H1 (cell line): Measurements from ENCODE around the gene BTBD10. TPM values are rescaled to one million over a fixed set of nuclear protein-coding genes. Genes with fewer than 3 reads are reported as not detected.

ENCODE experiments used
- CTCF ChIA-PET: fragments of 300-600 bp; sonication (Branson Sonifier 250); formaldehyde crosslinking; loops from one replicate; lab custom pipeline; 2021; ENCODE audit not compliant: partially characterized antibody; lab: Charles Lee
- POLR2A ChIA-PET: fragments of 300-600 bp; sonication (Branson Sonifier 250); formaldehyde crosslinking; loops from one replicate; lab custom pipeline; 2021; ENCODE audit warnings: inconsistent platforms; ENCODE audit not compliant: partially characterized antibody; lab: Charles Lee
- DNase-seq, 2 experiments: peaks; one replicate each; pipeline versions ENCODE4 v3.0.0 to v3.0.0-alpha.2; 2010 to 2022; ENCODE audit warnings: low spot score in 2 of 2, low read depth in 1 of 2, mixed read lengths in 1 of 2
- FAIRE-seq: peaks from 2 replicates; lab custom pipeline; 2011; peaks lifted over from hg19 to GRCh38; lab: Jason Lieb, UNC
- H2AFZ ChIP-seq: 2 replicates; pipeline ENCODE4 v1.8.1; 2012; ENCODE audit warnings: low read length, inconsistent platforms
- H2AK5ac ChIP-seq: 2 replicates; pipeline ENCODE4 v1.6.1; 2013; ENCODE audit warnings: low read depth, low read length
- H2BK120ac ChIP-seq: replicated peaks from 2 replicates; pipeline ENCODE3; 2013; ENCODE audit warnings: low read depth, low read length, inconsistent platforms
- H2BK12ac ChIP-seq: 2 replicates; pipeline ENCODE4 v1.6.1; 2013; ENCODE audit warnings: low read depth, low read length
- H2BK15ac ChIP-seq: 2 replicates; pipeline ENCODE4 v1.6.1; 2013; ENCODE audit warnings: low read length
- H2BK20ac ChIP-seq: 2 replicates; pipeline ENCODE4 v1.6.1; 2013; ENCODE audit warnings: low read length
- H2BK5ac ChIP-seq: 2 replicates; pipeline ENCODE4 v1.6.1; 2013; ENCODE audit warnings: low read depth, low read length
- H3K14ac ChIP-seq: 2 replicates; pipeline ENCODE4 v1.6.1; 2013; ENCODE audit warnings: inconsistent platforms; ENCODE audit not compliant: insufficient read length
- H3K18ac ChIP-seq: 2 replicates; pipeline ENCODE4 v1.6.1; 2013; ENCODE audit warnings: low read length; ENCODE audit errors: extremely low read depth
- H3K23ac ChIP-seq: 2 replicates; pipeline ENCODE4 v1.6.1; 2013; ENCODE audit warnings: inconsistent platforms; ENCODE audit not compliant: insufficient read length
- H3K23me2 ChIP-seq: 2 replicates; pipeline ENCODE4 v1.6.1; 2013; ENCODE audit warnings: low read depth, low read length
- H3K27ac ChIP-seq: 2 replicates; pipeline ENCODE4 v1.6.1; 2011; ENCODE audit warnings: low read depth, low read length, inconsistent platforms
- H3K27me3 ChIP-seq, 4 experiments: replicated peaks in 1 of 4; 1 replicate in 1 of 4; 2 replicates in 3 of 4; pipeline versions ENCODE4 v1.6.1 to v1.8.1; 2011 to 2013; ENCODE audit warnings: low read length in 3 of 4, mild to moderate bottlenecking in 3 of 4, inconsistent platforms in 2 of 4, mixed read lengths in 2 of 4, moderate library complexity in 1 of 4; ENCODE audit not compliant: control insufficient read depth in 3 of 4, insufficient read depth in 3 of 4; ENCODE audit errors: extremely low read depth in 1 of 4
- H3K36me3 ChIP-seq, 4 experiments: 2 replicates each; pipeline versions ENCODE4 v1.6.1 to v1.8.1; 2011 to 2013; ENCODE audit warnings: mild to moderate bottlenecking in 4 of 4, low read length in 3 of 4, moderate library complexity in 2 of 4, control low read depth in 1 of 4, inconsistent platforms in 1 of 4; ENCODE audit not compliant: insufficient read depth in 4 of 4, control insufficient read depth in 2 of 4
- H3K4ac ChIP-seq: replicated peaks from 2 replicates; pipeline ENCODE3; 2013; ENCODE audit warnings: low read length, low read depth, mixed read lengths, inconsistent platforms; ENCODE audit not compliant: insufficient read length
- H3K4me1 ChIP-seq, 4 experiments: replicated peaks in 1 of 4; 1 replicate in 1 of 4; 2 replicates in 3 of 4; pipeline versions ENCODE4 v1.6.1 to v1.8.1; 2011 to 2013; ENCODE audit warnings: low read length in 3 of 4, inconsistent platforms in 2 of 4, mixed read lengths in 1 of 4; ENCODE audit not compliant: insufficient read depth in 4 of 4, control insufficient read depth in 3 of 4
- H3K4me2 ChIP-seq, 2 experiments: 2 replicates each; pipeline versions ENCODE4 v1.6.1 to v1.8.1; 2011 to 2013; ENCODE audit warnings: low read depth in 2 of 2, low read length in 2 of 2, control low read depth in 1 of 2, inconsistent platforms in 1 of 2, mild to moderate bottlenecking in 1 of 2; ENCODE audit not compliant: insufficient read depth in 1 of 2
- H3K4me3 ChIP-seq, 4 experiments: fragments of 200-600, 300-600 bp in 1 of 4; sonication (generic), shearing (Covaris generic), sonication (Bioruptor Twin) in 1 of 4; 2 replicates each; pipeline versions ENCODE4 v1.5.1 to v1.8.1; 2011 to 2016; ENCODE audit warnings: low read length in 4 of 4, low read depth in 3 of 4, control low read depth in 2 of 4, inconsistent platforms in 2 of 4, mild to moderate bottlenecking in 2 of 4, mixed read lengths in 1 of 4, moderate library complexity in 1 of 4; ENCODE audit not compliant: insufficient read depth in 2 of 4; ENCODE audit errors: extremely low read depth in 1 of 4
- H3K56ac ChIP-seq: replicated peaks from 2 replicates; pipeline ENCODE3; 2013; ENCODE audit warnings: low read depth, mild to moderate bottlenecking, mixed read lengths, low read length, inconsistent platforms; ENCODE audit not compliant: insufficient read length
- H3K79me1 ChIP-seq: 2 replicates; pipeline ENCODE4 v1.6.1; 2013; ENCODE audit warnings: low read depth, low read length, control low read depth
- H3K79me2 ChIP-seq, 2 experiments: 2 replicates each; pipeline versions ENCODE4 v1.6.1 to v1.8.1; 2012 to 2013; ENCODE audit warnings: low read length in 2 of 2, mild to moderate bottlenecking in 2 of 2, inconsistent platforms in 1 of 2; ENCODE audit not compliant: insufficient read depth in 2 of 2, control insufficient read depth in 1 of 2
- H3K9ac ChIP-seq, 4 experiments: replicated peaks in 1 of 4; 1 replicate in 1 of 4; 2 replicates in 3 of 4; pipeline versions ENCODE4 v1.6.1 to v1.8.1; 2011 to 2013; ENCODE audit warnings: low read depth in 3 of 4, low read length in 3 of 4, control low read depth in 2 of 4, mild to moderate bottlenecking in 2 of 4, moderate library complexity in 2 of 4, inconsistent platforms in 1 of 4; ENCODE audit errors: extremely low read depth in 1 of 4
- H3K9me3 ChIP-seq, 2 experiments: 2 replicates each; pipeline versions ENCODE4 v1.6.1 to v1.8.1; 2012 to 2013; ENCODE audit warnings: mild to moderate bottlenecking in 2 of 2, moderate library complexity in 2 of 2, control low read depth in 1 of 2, inconsistent platforms in 1 of 2, low read depth in 1 of 2, low read length in 1 of 2, mixed read lengths in 1 of 2; ENCODE audit not compliant: insufficient read depth in 2 of 2
- H4K20me1 ChIP-seq, 2 experiments: replicated peaks in 1 of 2; 2 replicates each; pipeline versions ENCODE3 to v1.8.1; 2011 to 2013; ENCODE audit warnings: inconsistent platforms in 2 of 2, low read length in 2 of 2, mild to moderate bottlenecking in 1 of 2; ENCODE audit not compliant: insufficient read depth in 2 of 2, control insufficient read depth in 1 of 2
- H4K5ac ChIP-seq: 2 replicates; pipeline ENCODE4 v1.6.1; 2013; ENCODE audit warnings: low read length, low read depth, mixed read lengths, inconsistent platforms; ENCODE audit not compliant: insufficient read length
- H4K8ac ChIP-seq: 2 replicates; pipeline ENCODE4 v1.8.0; 2013; ENCODE audit warnings: mild to moderate bottlenecking, moderate library complexity, low read length, inconsistent platforms; ENCODE audit not compliant: insufficient read depth; ENCODE audit errors: extremely low read depth
- H4K91ac ChIP-seq: replicated peaks from 2 replicates; pipeline ENCODE3; 2013; ENCODE audit warnings: low read length, mixed read lengths, inconsistent platforms; ENCODE audit not compliant: insufficient read length
- ATF2 ChIP-seq: IDR thresholded peaks from 2 replicates; pipeline ENCODE4 v1.6.1; 2012; ENCODE audit warnings: low read length, inconsistent platforms
- BCL11A ChIP-seq, 2 experiments: IDR thresholded peaks; one replicate each; pipeline ENCODE4 v1.6.1; 2011; ENCODE audit warnings: low read depth in 2 of 2, low read length in 2 of 2, mild to moderate bottlenecking in 2 of 2
- BRCA1 ChIP-seq: IDR thresholded peaks from 2 replicates; pipeline ENCODE4 v1.6.1; 2012; ENCODE audit warnings: low read depth, low read length, improper control_type of control experiment
- E2F6 ChIP-seq: IDR thresholded peaks from 2 replicates; pipeline ENCODE4 v1.6.1; 2012; ENCODE audit warnings: inconsistent platforms
- HDAC2 ChIP-seq, 2 experiments: fragments of 300-600 bp in 1 of 2; sonication (generic) in 1 of 2; IDR thresholded peaks; 2 replicates each; pipeline ENCODE4 v1.6.1; 2011 to 2012; ENCODE audit warnings: low read depth in 2 of 2, low read length in 2 of 2, mild to moderate bottlenecking in 2 of 2, moderate library complexity in 2 of 2, borderline replicate concordance in 1 of 2, inconsistent platforms in 1 of 2
- MAX ChIP-seq: IDR thresholded peaks from 2 replicates; pipeline ENCODE4 v1.6.1; 2012; ENCODE audit warnings: inconsistent platforms
- NRF1 ChIP-seq: IDR thresholded peaks from 2 replicates; pipeline ENCODE4 v1.6.1; 2011; ENCODE audit warnings: mild to moderate bottlenecking, low read depth, low read length, improper control_type of control experiment
- RNF2 ChIP-seq: fragments of 200-900, 300-1000 bp; sonication (generic); IDR thresholded peaks from 2 replicates; pipeline ENCODE4 v1.7.1; 2016; ENCODE audit warnings: borderline replicate concordance, low read depth, mild to moderate bottlenecking, antibody characterized with exemption, low read length; ENCODE audit not compliant: poor library complexity, severe bottlenecking; ENCODE audit errors: missing control alignments
- SP1 ChIP-seq: IDR thresholded peaks from 2 replicates; pipeline ENCODE4 v1.6.1; 2011; ENCODE audit warnings: low read depth, low read length
- SP4 ChIP-seq: IDR thresholded peaks from 2 replicates; pipeline ENCODE4 v1.6.1; 2012; ENCODE audit warnings: low read length, inconsistent platforms
- TCF12 ChIP-seq: IDR thresholded peaks from 2 replicates; pipeline ENCODE4 v1.6.1; 2011; ENCODE audit warnings: low read depth, mild to moderate bottlenecking, low read length
- WGBS, 2 experiments: shearing (Covaris generic) in 1 of 2; methylation state at CpG; one replicate each; pipeline versions ENCODE4 v1.1.6 to v1.1.7; 2013 to 2015; ENCODE audit warnings: low lambda C conversion rate in 2 of 2, mixed read lengths in 2 of 2, inconsistent platforms in 1 of 2, low coverage in 1 of 2, missing lambda C conversion rate in 1 of 2; ENCODE audit not compliant: insufficient replicate concordance in 2 of 2, insufficient coverage in 1 of 2, insufficient read length in 1 of 2; ENCODE audit errors: extremely low coverage in 1 of 2, missing lambda C conversion rate in 1 of 2; 5-methylcytosine and 5-hydroxymethylcytosine counted together
- polyA plus RNA-seq, 7 experiments: library from polyadenylated mRNA; depleted of rRNA in 3 of 7; stranded (reverse) in 5 of 7; unstranded in 2 of 7; fragments of >200 nt in 5 of 7; fragments of 200-250 nt in 2 of 7; gene quantifications; 1 replicate in 5 of 7; 2 replicates in 1 of 7; 4 replicates in 1 of 7; pipeline versions ENCODE4 v1.2.1 to v1.2.3, GENCODE V29; 2011 to 2013; ENCODE audit warnings: missing spikeins in 2 of 7, mixed read lengths in 2 of 7
- total RNA-seq: library from RNA; stranded (reverse); fragmentation: NEBNext Ultra II Directional; extraction: Animal tissue kit (Norgen Biotek cat#: 25700); gene quantifications from 2 replicates; pipeline ENCODE4 v1.2.1, GENCODE V29; 2021

The BTBD10 gene
- total and polyA plus RNA-seq, 2 of the 8 experiments (the other 6 are each of a cell fraction or from before 2014, with no cell fraction given): 13.8 to 22.2 TPM

- no peaks in the 10 kb centered on the region for H4K20me1 ChIP-seq
- ChIA-PET CTCF (interaction anchor here (1.0 kb wide), 1 partner anchor 94 kb away, joined by 3 read pairs; no protein-coding TSS in a partner anchor), POLR2A (no interaction called here)
- H2AFZ ChIP-seq: no peak overlapping the region
- no peak overlapping the region for H2AK5ac ChIP-seq
- peaks cover 7 to 11% of the 10 kb centered on the region in 2 experiments; a peak in 2 of 4 replicates for H3K9me3 ChIP-seq
- no peak overlapping the region for H3K23ac ChIP-seq
- H3K23me2 ChIP-seq: no peaks in the 10 kb centered on the region
- no peak overlapping the region for H4K91ac ChIP-seq
- no peak overlapping the region for H3K4ac ChIP-seq
- no peak overlapping the region for H3K27ac ChIP-seq
- H4K8ac ChIP-seq: no peak overlapping the region
- H3K79me2 ChIP-seq: no peaks in the 10 kb centered on the region
- H3K14ac ChIP-seq: no peak overlapping the region
- no peak overlapping the region for H2BK20ac ChIP-seq
- no peaks in the 10 kb centered on the region for H3K79me1 ChIP-seq
- H3K27me3 ChIP-seq: no peaks in the 10 kb centered on the region
- no peak overlapping the region for H2BK120ac ChIP-seq
- H3K36me3 ChIP-seq: no peaks in the 10 kb centered on the region
- H3K4me3 ChIP-seq: no peak overlapping the region
- WGBS, 2 experiments: 98% methylated on average over 9 of the region's 9 CpGs; no CpG with 5 or more reads in 1 of the 2 experiments
- H3K9ac ChIP-seq: no peak overlapping the region
- H4K5ac ChIP-seq: no peak overlapping the region
- FAIRE-seq: no peak
- H3K56ac ChIP-seq: no peak overlapping the region
- no peaks in the 10 kb centered on the region for H3K4me1 ChIP-seq
- H3K18ac ChIP-seq: no peak overlapping the region
- no peak overlapping the region for H3K4me2 ChIP-seq
- no peak overlapping the region for H2BK5ac ChIP-seq
- no peak overlapping the region for H2BK12ac ChIP-seq
- DNase-seq: no peak
- H2BK15ac ChIP-seq: no peak overlapping the region
- no peak for TF ChIP-seq MAX
- no peak for TF ChIP-seq TCF12
- TF ChIP-seq HDAC2 (IDR thresholded peaks at IDR 0.05; ENCODE audit: borderline replicate concordance in 1 of 2, low read depth in 2 of 2, low read length in 2 of 2): no peak
- TF ChIP-seq BCL11A (IDR thresholded peaks at IDR 0.05; ENCODE audit: low read depth in 2 of 2, low read length in 2 of 2): no peak
- no peak for TF ChIP-seq BRCA1
- no peak for TF ChIP-seq RNF2
- TF ChIP-seq SP1: no peak
- no peak for TF ChIP-seq ATF2
- TF ChIP-seq NRF1: no peak
- no peak for TF ChIP-seq SP4
- no peak for TF ChIP-seq E2F6
Observed at GRCh38 chr11:13480198-13480597, 17.2 kb upstream of the BTBD10 start.
